GM10248 (cell line): Measurements from ENCODE around the gene PRICKLE1.

Experiments
- CTCF ChIA-PET: fragments of 300-600 bp; sonication (Branson Sonifier 250); formaldehyde crosslinking; extraction: SDS; loops from one replicate; lab custom pipeline; 2021; ENCODE audit warnings: antibody characterized with exemption; lab: Yijun Ruan, JAX
- POLR2A ChIA-PET: fragments of 350-650 bp; sonication (Branson Sonifier 250); formaldehyde crosslinking; extraction: SDS; loops from one replicate; lab custom pipeline; 2020; ENCODE audit warnings: antibody characterized with exemption; lab: Yijun Ruan, JAX
- DNase-seq: peaks from one replicate; pipeline ENCODE4 v3.0.0; 2012; ENCODE audit errors: extremely low spot score
- TF ChIP-seq, protein P1 (sequence below): IDR thresholded peaks from 2 replicates; pipeline ENCODE4 v1.5.1; 2012; ENCODE audit warnings: mild to moderate bottlenecking, low read depth; ENCODE audit errors: extremely low read depth, missing control alignments, control extremely low read depth

The PRICKLE1 gene

DNA sequence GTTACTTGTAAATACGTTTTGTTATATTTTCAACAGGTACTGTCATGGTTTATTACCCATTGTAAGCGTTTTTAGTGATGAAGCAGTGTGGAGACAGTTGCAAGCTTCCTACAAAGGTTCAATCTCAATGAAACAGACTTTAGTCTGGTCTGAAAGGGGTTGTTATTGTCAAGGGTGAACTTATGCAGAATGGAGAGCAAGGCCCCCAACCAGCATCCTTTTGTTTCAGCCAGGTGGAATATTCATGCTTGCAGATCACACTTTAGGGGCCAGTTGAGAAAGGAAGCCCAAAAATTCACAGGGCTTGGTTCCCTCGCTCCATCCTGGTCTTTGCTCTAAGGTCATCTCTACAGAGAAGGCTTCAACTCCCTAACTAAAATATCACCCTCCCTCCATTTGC is 103.7 kb downstream of the PRICKLE1 start:
- no peak for DNase-seq
- ChIA-PET CTCF (interaction anchor here (1.9 to 6.4 kb wide), 3 partner anchors 10 to 84 kb away, joined by 8 to 49 read pairs (median 8); no protein-coding TSS in a partner anchor), POLR2A (no interaction called here)
- TF ChIP-seq, protein P1, sequence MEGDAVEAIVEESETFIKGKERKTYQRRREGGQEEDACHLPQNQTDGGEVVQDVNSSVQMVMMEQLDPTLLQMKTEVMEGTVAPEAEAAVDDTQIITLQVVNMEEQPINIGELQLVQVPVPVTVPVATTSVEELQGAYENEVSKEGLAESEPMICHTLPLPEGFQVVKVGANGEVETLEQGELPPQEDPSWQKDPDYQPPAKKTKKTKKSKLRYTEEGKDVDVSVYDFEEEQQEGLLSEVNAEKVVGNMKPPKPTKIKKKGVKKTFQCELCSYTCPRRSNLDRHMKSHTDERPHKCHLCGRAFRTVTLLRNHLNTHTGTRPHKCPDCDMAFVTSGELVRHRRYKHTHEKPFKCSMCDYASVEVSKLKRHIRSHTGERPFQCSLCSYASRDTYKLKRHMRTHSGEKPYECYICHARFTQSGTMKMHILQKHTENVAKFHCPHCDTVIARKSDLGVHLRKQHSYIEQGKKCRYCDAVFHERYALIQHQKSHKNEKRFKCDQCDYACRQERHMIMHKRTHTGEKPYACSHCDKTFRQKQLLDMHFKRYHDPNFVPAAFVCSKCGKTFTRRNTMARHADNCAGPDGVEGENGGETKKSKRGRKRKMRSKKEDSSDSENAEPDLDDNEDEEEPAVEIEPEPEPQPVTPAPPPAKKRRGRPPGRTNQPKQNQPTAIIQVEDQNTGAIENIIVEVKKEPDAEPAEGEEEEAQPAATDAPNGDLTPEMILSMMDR, result no peak

DNA sequence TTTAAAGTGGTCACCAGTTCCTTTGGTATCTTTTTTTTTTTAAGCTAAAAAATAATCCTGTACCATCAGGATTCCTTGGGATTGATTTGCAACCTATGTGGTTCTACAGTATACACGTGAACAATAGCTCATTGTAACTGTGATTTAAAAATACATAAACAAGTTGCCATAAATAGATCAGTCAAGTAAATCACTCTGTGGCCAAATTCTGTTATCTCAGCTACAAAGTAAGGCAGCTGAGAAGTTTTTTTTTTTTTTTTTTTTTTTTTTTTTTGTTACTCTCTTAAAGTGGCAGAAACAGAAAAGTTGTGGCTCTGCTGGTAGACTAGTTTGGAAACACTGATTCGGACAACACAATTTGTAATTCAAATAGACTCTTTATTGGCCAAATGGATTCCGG is 104.5 kb downstream of the PRICKLE1 start:
- TF ChIP-seq, protein P1, result no peak
- CTCF ChIA-PET, result interaction anchor here (0.9 to 6.4 kb wide), 10 partner anchors 11 to 1398 kb away, joined by 3 to 49 read pairs (median 6); no protein-coding TSS in a partner anchor
- POLR2A ChIA-PET, result interaction anchor here (0.5 to 0.6 kb wide), 2 partner anchors 11 to 453 kb away, joined by 4 to 7 read pairs; no protein-coding TSS in a partner anchor
- DNase-seq, result no peak

DNA sequence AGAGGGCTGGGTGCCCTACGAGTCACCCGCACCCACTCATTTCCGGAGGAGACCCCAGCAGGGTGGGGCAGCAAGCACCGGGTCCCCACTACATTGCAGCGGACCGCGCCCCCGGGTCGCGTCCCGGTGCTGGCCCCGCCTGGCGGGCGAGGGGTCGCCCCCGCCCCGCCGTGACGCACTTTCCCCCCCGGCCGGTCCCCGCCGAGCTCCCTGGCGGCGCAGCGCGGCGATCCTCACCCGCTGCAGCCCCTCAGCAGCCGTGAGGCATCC is 106.1 kb downstream of the PRICKLE1 start:
- CTCF ChIA-PET, result interaction anchor here (0.7 to 6.4 kb wide), 28 partner anchors 7 to 1399 kb away, joined by 3 to 85 read pairs (median 4); no protein-coding TSS in a partner anchor
- POLR2A ChIA-PET, result no interaction called here
- TF ChIP-seq, protein P1, result no peak
- DNase-seq, result peak; percentile 53

DNA sequence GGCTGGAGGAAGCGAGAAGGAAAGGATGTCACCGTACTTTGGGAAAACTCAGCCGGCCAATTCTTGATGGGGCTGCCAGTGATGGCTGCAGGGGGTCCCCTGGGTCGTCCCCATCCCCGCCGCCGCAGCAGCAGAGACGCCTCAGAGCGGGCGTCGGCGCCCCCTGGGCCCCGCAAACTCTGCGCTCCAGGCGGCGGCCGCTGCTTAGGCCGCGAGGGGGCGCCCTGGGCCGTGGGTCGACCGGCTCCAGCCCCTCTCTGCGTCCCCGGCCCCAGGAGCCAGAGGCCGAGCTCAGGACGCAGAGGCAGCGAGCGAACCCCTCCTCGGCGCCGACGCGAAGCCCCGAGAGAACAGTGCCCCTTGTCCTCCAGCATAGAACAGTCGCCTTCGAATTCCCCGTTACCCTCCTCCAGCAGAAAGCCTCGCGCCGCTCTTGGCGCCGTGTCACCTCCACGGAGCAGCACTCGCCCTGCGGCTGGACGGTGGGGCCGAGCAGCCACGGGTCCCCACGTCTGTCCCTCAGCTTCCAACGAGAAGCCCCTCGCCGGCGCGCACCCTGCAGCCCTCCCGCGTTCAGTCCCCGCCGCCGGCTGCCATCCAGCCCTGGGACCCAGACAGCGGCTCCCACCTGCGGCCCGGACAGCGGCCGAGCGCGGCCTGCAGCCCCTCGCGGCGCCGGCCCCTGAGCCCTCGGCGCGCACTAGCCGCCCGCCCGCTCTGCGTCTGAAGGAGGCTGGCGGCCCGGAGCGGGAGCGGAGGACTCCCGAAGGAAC is 106.6 kb downstream of the PRICKLE1 start:
- DNase-seq, result peak; percentile 88
- ChIA-PET POLR2A (no interaction called here), CTCF (interaction anchor here (0.7 to 6.4 kb wide), 27 partner anchors 8 to 1164 kb away, joined by 3 to 85 read pairs (median 4); no protein-coding TSS in a partner anchor)
- TF ChIP-seq, protein P1, result peak; percentile 98

DNA sequence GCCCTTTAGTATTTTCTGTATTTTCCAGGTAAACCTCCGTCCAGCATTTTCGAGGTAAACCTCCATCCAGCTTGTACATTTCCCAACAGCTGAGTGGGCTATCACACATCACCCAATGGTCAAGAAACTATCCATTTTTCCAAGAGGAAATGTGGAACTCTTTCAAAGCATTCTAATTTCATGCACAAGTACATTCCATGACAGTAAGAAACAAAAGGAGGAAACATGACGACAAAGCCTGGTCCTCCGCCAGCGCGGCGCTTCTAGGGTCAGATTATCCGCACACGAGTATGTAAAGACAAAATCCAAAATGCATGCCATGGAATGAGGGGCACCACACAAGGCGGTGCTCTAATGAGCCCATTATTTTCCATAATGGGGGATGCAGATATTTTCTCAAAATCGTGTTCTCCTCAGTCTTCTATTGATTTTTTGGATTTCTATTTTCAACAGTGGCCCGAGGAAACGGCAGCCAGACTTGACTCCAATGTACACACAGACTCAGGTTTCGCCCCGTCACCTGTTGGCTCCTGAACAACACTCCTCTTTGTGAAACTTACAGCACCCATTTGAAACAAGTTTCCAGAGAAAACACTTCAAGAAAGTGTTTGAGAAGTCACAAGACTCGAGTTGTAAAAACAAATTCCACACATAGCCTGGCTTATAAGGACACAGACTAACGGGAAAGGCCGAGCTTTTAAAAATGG is 107.4 kb downstream of the PRICKLE1 start:
- ChIA-PET POLR2A (no interaction called here), CTCF (interaction anchor here (0.9 to 6.4 kb wide), 20 partner anchors 10 to 1163 kb away, joined by 3 to 85 read pairs (median 5); no protein-coding TSS in a partner anchor)
- DNase-seq, result no peak
- TF ChIP-seq, protein P1, result no peak

DNA sequence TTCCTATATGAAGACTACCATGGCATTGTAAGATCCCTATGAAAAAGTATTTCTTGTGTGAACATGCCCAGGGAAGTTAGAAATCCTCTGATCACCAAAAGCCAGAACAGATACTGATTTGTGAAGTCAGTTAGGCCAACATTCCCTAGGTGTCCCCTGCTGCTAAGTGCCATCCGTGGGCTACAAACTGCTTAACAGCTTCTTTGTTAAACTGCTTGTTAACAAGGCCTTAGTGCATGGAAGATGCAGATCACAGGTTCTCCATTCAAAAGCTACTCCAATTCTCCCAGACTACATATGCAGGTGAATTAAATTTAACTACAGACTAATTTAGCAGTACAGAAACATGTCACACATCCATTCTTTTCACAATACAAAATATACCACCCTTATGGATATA is 108.2 kb downstream of the PRICKLE1 start:
- POLR2A ChIA-PET, result no interaction called here
- TF ChIP-seq, protein P1, result no peak
- CTCF ChIA-PET, result interaction anchor here (2.8 to 6.4 kb wide), 4 partner anchors 10 to 800 kb away, joined by 19 to 85 read pairs (median 36); no protein-coding TSS in a partner anchor
- DNase-seq, result no peak
